GM12878 (cell line): ENCODE results near the gene CDC14A. TPM values are rescaled to one million over a fixed set of nuclear protein-coding genes. Genes with fewer than 3 reads are reported as not detected.

ENCODE experiments used
- BHLHE40 ChIP-seq, 2 experiments: fragments of 450-650 bp in 1 of 2; IDR thresholded peaks; 2 replicates each; pipeline ENCODE4 v1.6.1; 2011 to 2017; ENCODE audit warnings: low read depth in 2 of 2, borderline replicate concordance in 1 of 2, improper control_type of control experiment in 1 of 2, low read length in 1 of 2, mild to moderate bottlenecking in 1 of 2
- CREB1 ChIP-seq: IDR thresholded peaks from 2 replicates; pipeline ENCODE4 v1.6.1; 2012; ENCODE audit warnings: low read depth, mild to moderate bottlenecking, inconsistent platforms
- EED ChIP-seq: sonication (generic); IDR thresholded peaks from 2 replicates; pipeline ENCODE4 v1.6.1; 2016; ENCODE audit warnings: antibody characterized with exemption, low read depth
- ETV6 ChIP-seq, 2 experiments: fragments of 450-650 bp in 1 of 2; IDR thresholded peaks in 1 of 2; conservative IDR thresholded peaks in 1 of 2; 2 replicates each; pipeline ENCODE4 v1.6.1; 2014; ENCODE audit warnings: antibody characterized with exemption in 1 of 2, borderline replicate concordance in 1 of 2, low read depth in 1 of 2, mild to moderate bottlenecking in 1 of 2, moderate library complexity in 1 of 2
- FOXM1 ChIP-seq: IDR thresholded peaks from 2 replicates; pipeline ENCODE4 v1.6.1; 2012; ENCODE audit warnings: low read depth, mild to moderate bottlenecking, inconsistent platforms, low read length, moderate library complexity
- KLF5 ChIP-seq: fragments of 450-650 bp; IDR thresholded peaks from 2 replicates; pipeline ENCODE4 v1.6.1; 2014; ENCODE audit warnings: mild to moderate bottlenecking; ENCODE audit not compliant: partially characterized antibody
- MEF2A ChIP-seq: IDR thresholded peaks from 2 replicates; pipeline ENCODE4 v1.6.1; 2011; ENCODE audit warnings: low read depth, mild to moderate bottlenecking, low read length, moderate library complexity; ENCODE audit not compliant: insufficient read depth
- MYC ChIP-seq: IDR thresholded peaks from 2 replicates; pipeline ENCODE4 v1.6.1; 2011; ENCODE audit warnings: mild to moderate bottlenecking, low read length, moderate library complexity, inconsistent platforms; ENCODE audit not compliant: insufficient read depth, insufficient replicate concordance, insufficient read length, severe bottlenecking
- NBN ChIP-seq: fragments of 450-650 bp; IDR thresholded peaks from 2 replicates; pipeline ENCODE4 v1.6.1; 2016
- PAX5 ChIP-seq: IDR thresholded peaks from 2 replicates; pipeline ENCODE4 v1.6.1; 2011; ENCODE audit warnings: low read depth, low read length, borderline replicate concordance
- RELA ChIP-seq: fragments of 450-650 bp; IDR thresholded peaks from 2 replicates; pipeline ENCODE4 v1.8.0; 2014; ENCODE audit warnings: borderline replicate concordance; ENCODE audit not compliant: partially characterized antibody
- SIX5 ChIP-seq: IDR thresholded peaks from 2 replicates; pipeline ENCODE4 v1.6.1; 2011; ENCODE audit warnings: mild to moderate bottlenecking, low read depth, low read length, moderate library complexity; ENCODE audit not compliant: severe bottlenecking
- SPI1 ChIP-seq: IDR thresholded peaks from 2 replicates; pipeline ENCODE4 v1.6.1; 2011; ENCODE audit warnings: low read depth, mild to moderate bottlenecking, low read length, moderate library complexity, borderline replicate concordance; ENCODE audit not compliant: insufficient read depth
- SREBF2 ChIP-seq: IDR thresholded peaks from 2 replicates; pipeline ENCODE4 v1.6.1; 2012; ENCODE audit warnings: mild to moderate bottlenecking, low read length
- TBL1XR1 ChIP-seq: IDR thresholded peaks from 2 replicates; pipeline ENCODE4 v1.6.1; 2012; ENCODE audit warnings: low read depth, low read length, improper control_type of control experiment
- TCF12 ChIP-seq: IDR thresholded peaks from 2 replicates; pipeline ENCODE4 v1.6.1; 2011; ENCODE audit warnings: low read depth, mild to moderate bottlenecking, low read length
- TCF7 ChIP-seq: IDR thresholded peaks from 2 replicates; pipeline ENCODE4 v1.6.1; 2014; ENCODE audit warnings: antibody characterized with exemption, borderline replicate concordance
- ZBED1 ChIP-seq: IDR thresholded peaks from 2 replicates; pipeline ENCODE4 v1.6.1; 2016; ENCODE audit warnings: borderline replicate concordance
- polyA plus RNA-seq, 11 experiments: library from polyadenylated mRNA; depleted of rRNA in 4 of 11; unstranded in 6 of 11; stranded (reverse) in 5 of 11; fragments of >200 nt; fragmentation: Nextera tagmentation in 4 of 11; fragmentation: Illumina TruSeq in 1 of 11; extraction: Ambion mirVana in 4 of 11; extraction: Trizol in 1 of 11; gene quantifications; 1 replicate in 1 of 11; 2 replicates in 10 of 11; pipeline versions ENCODE4 v1.2.1 to v1.2.3, GENCODE V29; 2011 to 2016; ENCODE audit warnings: inconsistent platforms in 2 of 11, missing spikeins in 2 of 11, low read depth in 1 of 11
- total RNA-seq, 4 experiments: library from RNA; depleted of rRNA in 3 of 4; stranded (reverse); fragments of >200 nt in 3 of 4; fragmentation: Illumina TruSeq in 1 of 4; extraction: Trizol in 1 of 4; gene quantifications; 2 replicates each; pipeline versions ENCODE4 v1.2.1 to v1.2.3, GENCODE V29; 2013 to 2021
- TF ChIP-seq, protein P1 (sequence below): fragments of 450-650 bp; IDR thresholded peaks from 2 replicates; pipeline ENCODE4 v1.6.1; 2016; ENCODE audit warnings: mild to moderate bottlenecking, moderate library complexity, borderline replicate concordance
- TF ChIP-seq, protein P2 (sequence below): fragments of 450-650 bp; conservative IDR thresholded peaks from 2 replicates; pipeline ENCODE4 v1.6.1; 2017; ENCODE audit warnings: mild to moderate bottlenecking, moderate library complexity
- TF ChIP-seq, protein P3 (sequence below): fragments of 450-650 bp; IDR thresholded peaks from 2 replicates; pipeline ENCODE4 v1.6.1; 2017; ENCODE audit warnings: low read depth, mild to moderate bottlenecking, moderate library complexity

CDC14A gene
- total and polyA plus RNA-seq, 10 of the 15 experiments (the other 5 are each of a cell fraction or from before 2014, with no cell fraction given) = 1.5 to 7.1 (median 5.5) TPM

GRCh38 chr1:100443811-100444571 lies 91.7 kb downstream of the CDC14A start (continued):
- TF ChIP-seq, protein P1, sequence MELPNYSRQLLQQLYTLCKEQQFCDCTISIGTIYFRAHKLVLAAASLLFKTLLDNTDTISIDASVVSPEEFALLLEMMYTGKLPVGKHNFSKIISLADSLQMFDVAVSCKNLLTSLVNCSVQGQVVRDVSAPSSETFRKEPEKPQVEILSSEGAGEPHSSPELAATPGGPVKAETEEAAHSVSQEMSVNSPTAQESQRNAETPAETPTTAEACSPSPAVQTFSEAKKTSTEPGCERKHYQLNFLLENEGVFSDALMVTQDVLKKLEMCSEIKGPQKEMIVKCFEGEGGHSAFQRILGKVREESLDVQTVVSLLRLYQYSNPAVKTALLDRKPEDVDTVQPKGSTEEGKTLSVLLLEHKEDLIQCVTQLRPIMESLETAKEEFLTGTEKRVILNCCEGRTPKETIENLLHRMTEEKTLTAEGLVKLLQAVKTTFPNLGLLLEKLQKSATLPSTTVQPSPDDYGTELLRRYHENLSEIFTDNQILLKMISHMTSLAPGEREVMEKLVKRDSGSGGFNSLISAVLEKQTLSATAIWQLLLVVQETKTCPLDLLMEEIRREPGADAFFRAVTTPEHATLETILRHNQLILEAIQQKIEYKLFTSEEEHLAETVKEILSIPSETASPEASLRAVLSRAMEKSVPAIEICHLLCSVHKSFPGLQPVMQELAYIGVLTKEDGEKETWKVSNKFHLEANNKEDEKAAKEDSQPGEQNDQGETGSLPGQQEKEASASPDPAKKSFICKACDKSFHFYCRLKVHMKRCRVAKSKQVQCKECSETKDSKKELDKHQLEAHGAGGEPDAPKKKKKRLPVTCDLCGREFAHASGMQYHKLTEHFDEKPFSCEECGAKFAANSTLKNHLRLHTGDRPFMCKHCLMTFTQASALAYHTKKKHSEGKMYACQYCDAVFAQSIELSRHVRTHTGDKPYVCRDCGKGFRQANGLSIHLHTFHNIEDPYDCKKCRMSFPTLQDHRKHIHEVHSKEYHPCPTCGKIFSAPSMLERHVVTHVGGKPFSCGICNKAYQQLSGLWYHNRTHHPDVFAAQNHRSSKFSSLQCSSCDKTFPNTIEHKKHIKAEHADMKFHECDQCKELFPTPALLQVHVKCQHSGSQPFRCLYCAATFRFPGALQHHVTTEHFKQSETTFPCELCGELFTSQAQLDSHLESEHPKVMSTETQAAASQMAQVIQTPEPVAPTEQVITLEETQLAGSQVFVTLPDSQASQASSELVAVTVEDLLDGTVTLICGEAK = peak; percentile 22; the same call in 1 of the 2 replicates
- TF ChIP-seq FOXM1 = no peak
- no peak for TF ChIP-seq NBN
- TF ChIP-seq SPI1 = peak; percentile 53; the same call in 1 of the 2 replicates
- TF ChIP-seq CREB1 = peak; percentile 65
- no peak for TF ChIP-seq MEF2A
- TF ChIP-seq TCF12 = no peak
- peak in 1 of 2 experiments; percentile 66; a peak in 1 of 4 replicates for TF ChIP-seq ETV6 (conservative IDR thresholded peaks at IDR 0.05 in 1 of 2, IDR thresholded peaks at IDR 0.05 in 1 of 2; ENCODE audit: borderline replicate concordance in 1 of 2, low read depth in 1 of 2)
- no peak for TF ChIP-seq TCF7
- peak; percentile 15; the same call in 1 of the 2 replicates for TF ChIP-seq EED
- TF ChIP-seq BHLHE40 (IDR thresholded peaks at IDR 0.05; ENCODE audit: borderline replicate concordance in 1 of 2, low read depth in 2 of 2, low read length in 1 of 2) = no peak
- TF ChIP-seq, protein P2, sequence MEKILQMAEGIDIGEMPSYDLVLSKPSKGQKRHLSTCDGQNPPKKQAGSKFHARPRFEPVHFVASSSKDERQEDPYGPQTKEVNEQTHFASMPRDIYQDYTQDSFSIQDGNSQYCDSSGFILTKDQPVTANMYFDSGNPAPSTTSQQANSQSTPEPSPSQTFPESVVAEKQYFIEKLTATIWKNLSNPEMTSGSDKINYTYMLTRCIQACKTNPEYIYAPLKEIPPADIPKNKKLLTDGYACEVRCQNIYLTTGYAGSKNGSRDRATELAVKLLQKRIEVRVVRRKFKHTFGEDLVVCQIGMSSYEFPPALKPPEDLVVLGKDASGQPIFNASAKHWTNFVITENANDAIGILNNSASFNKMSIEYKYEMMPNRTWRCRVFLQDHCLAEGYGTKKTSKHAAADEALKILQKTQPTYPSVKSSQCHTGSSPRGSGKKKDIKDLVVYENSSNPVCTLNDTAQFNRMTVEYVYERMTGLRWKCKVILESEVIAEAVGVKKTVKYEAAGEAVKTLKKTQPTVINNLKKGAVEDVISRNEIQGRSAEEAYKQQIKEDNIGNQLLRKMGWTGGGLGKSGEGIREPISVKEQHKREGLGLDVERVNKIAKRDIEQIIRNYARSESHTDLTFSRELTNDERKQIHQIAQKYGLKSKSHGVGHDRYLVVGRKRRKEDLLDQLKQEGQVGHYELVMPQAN = no peak
- no peak for TF ChIP-seq KLF5
- TF ChIP-seq, protein P3, sequence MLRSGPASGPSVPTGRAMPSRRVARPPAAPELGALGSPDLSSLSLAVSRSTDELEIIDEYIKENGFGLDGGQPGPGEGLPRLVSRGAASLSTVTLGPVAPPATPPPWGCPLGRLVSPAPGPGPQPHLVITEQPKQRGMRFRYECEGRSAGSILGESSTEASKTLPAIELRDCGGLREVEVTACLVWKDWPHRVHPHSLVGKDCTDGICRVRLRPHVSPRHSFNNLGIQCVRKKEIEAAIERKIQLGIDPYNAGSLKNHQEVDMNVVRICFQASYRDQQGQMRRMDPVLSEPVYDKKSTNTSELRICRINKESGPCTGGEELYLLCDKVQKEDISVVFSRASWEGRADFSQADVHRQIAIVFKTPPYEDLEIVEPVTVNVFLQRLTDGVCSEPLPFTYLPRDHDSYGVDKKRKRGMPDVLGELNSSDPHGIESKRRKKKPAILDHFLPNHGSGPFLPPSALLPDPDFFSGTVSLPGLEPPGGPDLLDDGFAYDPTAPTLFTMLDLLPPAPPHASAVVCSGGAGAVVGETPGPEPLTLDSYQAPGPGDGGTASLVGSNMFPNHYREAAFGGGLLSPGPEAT = no peak
- TF ChIP-seq SIX5 = no peak
- no peak for TF ChIP-seq ZBED1
- TF ChIP-seq TBL1XR1 = no peak
- no peak for TF ChIP-seq SREBF2
- TF ChIP-seq PAX5 = no peak
- TF ChIP-seq MYC = no peak
- TF ChIP-seq RELA = no peak
